GM18519 (cell line): ENCODE data around the gene EEF2.

Experiments
- ATAC-seq: cut with Tn5 transposase; IDR thresholded peaks from one replicate; pipeline ENCODE4 v1.9.1; 2021; ENCODE audit warnings: mild to moderate bottlenecking, moderate library complexity; ENCODE audit not compliant: unreplicated experiment, low FRiP score

The EEF2 gene

GRCh38 chr19:3986260-3987041, 1.2 kb upstream of the EEF2 start:
- ATAC-seq: no peak

DNA sequence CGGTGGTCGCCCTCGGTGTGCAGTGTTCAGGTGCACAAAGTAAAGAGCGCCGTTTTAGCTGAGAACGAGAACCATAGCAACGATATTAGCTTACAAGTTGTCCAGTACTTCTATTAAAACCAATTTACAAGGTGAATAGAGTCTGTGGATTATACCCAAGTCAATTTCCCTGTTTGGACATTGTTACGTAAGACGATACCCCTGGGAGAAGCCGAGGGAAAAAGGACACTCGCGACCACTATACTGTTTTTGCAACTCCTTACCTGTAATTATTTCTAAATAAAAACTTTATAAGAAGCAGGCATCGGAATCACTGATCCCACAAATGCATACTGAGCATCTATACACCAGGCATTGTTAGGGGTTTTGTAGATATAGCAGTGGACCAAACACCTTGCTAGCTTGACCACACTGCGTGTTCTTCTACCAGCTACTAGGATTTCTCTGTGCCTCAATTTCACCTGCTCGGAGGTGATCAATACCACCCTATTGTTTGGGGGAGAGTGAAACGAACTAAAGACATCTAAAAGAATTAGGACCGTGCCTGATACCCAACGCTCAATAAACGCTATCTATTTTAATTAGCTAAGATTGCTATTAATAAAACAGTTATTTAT, 488 bp upstream of the EEF2 start:
- ATAC-seq: no peak

- ATAC-seq: no peak
Measured at GRCh38 chr19:3984584-3984907, 717 bp downstream of the EEF2 start.

- ATAC-seq: no peak
Measured at GRCh38 chr19:3983936-3984583, 1.2 kb downstream of the EEF2 start.

GRCh38 chr19:3983542-3983914, 1.7 kb downstream of the EEF2 start:
- ATAC-seq: no peak

DNA sequence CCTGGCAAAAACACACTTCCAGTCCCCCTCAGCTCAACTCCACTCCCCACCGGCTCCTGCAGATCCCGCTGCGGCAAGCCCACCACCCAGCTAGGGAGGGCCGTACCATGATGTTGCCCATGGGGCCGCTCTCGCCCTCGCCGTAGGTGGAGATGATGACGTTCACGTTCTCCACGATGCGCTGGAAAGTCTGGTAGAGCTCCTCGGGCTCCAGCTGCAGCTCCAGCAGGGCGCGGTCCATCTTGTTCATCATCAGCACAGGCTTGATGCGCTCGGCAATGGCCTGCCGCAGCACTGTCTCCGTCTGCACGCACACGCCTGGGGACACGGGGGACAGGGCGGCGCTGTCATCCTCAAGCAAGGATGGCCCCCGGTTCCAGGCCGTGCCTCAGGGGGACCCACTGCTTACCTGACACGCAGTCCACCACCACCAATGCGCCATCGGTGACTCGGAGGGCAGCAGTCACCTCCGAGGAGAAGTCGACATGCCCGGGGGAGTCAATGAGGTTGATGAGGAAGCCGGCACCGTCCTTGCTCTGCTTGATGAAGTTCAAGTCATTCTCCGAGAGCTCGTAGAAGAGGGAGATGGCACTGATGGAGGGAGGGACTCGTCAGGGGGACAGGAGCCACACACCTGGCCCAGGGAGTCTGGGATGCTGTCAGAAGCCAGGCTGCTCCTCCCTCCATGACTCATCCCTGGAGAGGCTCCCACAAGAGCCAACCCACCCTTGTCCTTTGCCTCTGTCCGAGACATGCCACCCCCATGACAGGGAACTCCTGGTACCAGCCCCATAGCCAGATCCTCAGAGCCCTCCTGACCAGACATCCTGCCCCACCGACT, 2.3 kb downstream of the EEF2 start:
- no peak for ATAC-seq

GRCh38 chr19:3981736-3982681, 3.3 kb downstream of the EEF2 start:
- no peak for ATAC-seq

DNA sequence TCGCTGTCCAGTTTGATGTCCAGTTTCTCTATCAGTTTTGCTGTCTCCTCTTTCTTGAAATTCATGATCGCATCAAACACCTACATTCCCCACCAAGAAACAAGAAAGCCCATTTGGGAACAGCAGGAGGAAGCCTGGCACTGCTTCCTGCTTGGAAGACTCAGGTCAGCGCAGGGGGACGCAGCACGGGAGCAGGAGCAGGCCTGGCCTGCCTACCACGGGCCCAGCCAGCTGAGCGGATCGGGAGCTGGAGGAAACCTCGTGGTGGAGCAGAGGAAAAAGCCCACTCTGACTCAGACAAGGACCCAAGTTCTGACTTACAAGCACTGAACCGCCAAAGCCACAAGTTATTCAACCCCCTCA, 3.9 kb downstream of the EEF2 start:
- ATAC-seq: no peak

DNA sequence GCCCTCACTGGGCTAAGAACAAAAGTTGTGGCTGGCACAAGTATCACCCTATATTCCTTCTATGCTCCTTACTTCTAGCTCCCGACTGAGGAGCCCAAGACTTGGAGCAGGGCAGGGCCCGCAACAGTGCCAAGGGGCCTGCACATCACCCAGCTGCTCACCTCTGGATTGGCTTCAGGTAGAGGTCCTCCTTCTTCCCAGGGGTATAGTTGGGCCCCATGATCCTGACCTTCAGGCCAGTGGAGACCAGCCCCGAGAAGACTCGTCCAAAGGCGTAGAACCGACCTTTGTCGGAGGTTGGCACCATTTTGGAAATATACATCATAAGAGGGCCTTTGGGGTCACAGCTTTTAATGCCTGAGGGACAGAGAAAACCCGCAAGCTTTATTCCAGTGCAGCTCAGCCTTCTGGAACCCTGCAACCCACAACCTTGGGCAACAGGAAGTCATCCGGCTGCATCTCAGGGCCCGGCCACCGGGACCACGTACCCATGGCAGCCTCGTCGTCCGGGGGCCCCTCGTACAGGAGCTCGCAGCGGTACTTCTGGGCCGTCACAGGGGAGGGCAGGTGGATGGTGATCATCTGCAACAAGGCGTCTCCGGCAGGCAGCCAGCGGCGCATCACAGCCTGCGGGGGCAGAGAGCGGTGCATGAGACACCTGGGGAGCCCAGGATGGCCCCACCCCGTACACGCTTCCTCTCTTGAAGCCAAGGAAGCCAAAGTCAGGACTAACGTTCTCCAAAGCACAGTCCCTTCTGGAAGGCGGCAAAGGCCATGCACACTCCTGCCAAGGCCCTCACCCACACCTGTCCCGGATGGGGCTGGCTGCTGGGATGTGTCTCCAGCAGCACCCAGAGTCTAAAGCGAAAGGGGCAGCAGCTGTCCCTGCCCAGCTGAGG, 4.7 kb downstream of the EEF2 start:
- no peak for ATAC-seq

- no peak for ATAC-seq
Measured at GRCh38 chr19:3979674-3980352, 5.5 kb downstream of the EEF2 start.

- ATAC-seq: no peak
Measured at GRCh38 chr19:3979289-3979673, 6.0 kb downstream of the EEF2 start.

GRCh38 chr19:3978145-3978544, 7.1 kb downstream of the EEF2 start:
- no peak for ATAC-seq

GRCh38 chr19:3977242-3978143, 7.8 kb downstream of the EEF2 start:
- no peak for ATAC-seq

DNA sequence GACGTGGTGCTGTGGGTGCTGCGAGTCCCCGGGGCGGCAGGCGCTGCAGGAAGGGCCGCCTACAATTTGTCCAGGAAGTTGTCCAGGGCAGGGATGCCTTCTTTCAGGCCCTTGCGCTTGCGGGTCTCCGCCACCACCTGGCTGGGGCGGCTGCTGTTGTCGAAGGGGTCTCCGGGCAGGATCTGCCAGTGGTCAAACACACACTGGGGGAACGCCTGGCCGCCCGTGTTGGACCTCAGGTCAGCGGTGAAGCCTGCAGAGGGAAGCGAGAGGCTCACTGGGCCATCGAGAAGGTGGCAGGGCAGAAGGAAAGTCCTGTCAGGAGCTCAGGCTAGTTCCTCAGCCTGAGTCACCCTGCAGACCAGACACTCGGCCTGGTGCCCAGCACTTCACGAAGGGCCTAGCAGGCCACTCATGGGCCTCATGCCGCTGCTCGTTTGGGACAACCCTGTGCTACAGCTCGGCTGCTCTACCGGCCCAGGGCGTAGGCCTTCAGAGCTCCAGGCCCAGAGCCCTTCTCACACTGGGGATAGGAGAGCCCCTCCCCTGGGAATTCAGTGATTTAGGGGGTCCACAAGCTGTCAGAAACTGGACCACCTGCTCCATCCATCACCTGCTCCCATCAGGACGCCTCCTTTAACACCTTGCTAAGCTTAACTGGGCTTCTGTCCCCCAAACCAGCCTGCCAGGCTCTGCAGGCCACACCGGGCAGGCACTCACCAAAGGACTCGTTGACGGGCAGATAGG, 8.6 kb downstream of the EEF2 start:
- no peak for ATAC-seq

DNA sequence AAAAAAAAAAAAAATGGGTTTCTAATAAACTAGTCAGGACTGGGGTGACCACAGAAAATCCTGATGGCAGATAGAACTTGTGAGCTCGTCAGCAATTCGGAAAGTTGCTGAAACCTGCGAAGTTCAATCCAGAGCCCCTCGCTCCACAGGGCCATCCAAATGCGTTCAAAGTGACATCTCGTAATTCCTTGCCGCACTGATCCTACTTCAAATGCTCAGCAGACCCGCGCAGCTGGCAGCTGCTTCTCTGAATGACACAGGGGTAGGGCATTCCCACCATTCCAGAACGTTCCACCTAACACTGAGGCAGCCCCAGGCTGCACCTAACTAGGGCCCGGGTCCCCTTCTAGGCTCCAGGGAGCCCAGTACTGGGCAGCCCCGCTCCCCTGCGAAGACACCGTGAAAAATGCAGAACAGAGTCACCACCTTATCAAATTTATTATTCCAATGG, 9.6 kb downstream of the EEF2 start:
- no peak for ATAC-seq

DNA sequence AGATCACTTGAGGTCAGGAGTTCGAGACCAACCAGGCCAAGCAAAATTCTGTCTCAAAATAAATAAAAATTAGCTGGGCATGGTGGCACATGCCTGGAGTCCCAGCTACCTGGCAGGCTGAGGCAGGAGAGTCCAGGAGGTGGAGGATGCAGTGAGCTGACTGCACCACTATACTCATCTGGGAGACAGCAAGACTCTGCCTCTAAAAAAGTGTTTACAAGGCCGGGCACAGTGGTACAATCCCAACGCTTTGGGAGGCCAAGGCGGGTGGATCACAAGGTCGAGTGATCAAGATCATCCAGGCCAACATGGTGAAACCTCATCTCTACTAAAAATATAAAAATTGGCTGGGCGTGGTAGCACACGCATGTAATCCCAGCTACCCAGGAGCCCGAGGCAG, 10.1 kb downstream of the EEF2 start:
- ATAC-seq: no peak
